ENCODE results near the gene CILP2. TPM values are rescaled to one million over a fixed set of nuclear protein-coding genes. Genes with fewer than 3 reads are reported as not detected.

Gene CILP2, protein sequence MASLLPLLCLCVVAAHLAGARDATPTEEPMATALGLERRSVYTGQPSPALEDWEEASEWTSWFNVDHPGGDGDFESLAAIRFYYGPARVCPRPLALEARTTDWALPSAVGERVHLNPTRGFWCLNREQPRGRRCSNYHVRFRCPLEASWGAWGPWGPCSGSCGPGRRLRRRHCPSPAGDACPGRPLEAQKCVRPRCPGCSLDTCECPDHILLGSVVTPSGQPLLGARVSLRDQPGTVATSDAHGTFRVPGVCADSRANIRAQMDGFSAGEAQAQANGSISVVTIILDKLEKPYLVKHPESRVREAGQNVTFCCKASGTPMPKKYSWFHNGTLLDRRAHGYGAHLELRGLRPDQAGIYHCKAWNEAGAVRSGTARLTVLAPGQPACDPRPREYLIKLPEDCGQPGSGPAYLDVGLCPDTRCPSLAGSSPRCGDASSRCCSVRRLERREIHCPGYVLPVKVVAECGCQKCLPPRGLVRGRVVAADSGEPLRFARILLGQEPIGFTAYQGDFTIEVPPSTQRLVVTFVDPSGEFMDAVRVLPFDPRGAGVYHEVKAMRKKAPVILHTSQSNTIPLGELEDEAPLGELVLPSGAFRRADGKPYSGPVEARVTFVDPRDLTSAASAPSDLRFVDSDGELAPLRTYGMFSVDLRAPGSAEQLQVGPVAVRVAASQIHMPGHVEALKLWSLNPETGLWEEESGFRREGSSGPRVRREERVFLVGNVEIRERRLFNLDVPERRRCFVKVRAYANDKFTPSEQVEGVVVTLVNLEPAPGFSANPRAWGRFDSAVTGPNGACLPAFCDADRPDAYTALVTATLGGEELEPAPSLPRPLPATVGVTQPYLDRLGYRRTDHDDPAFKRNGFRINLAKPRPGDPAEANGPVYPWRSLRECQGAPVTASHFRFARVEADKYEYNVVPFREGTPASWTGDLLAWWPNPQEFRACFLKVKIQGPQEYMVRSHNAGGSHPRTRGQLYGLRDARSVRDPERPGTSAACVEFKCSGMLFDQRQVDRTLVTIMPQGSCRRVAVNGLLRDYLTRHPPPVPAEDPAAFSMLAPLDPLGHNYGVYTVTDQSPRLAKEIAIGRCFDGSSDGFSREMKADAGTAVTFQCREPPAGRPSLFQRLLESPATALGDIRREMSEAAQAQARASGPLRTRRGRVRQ
- not detected in 2 replicates for total RNA-seq (2014; rRNA removed; shearing (Covaris generic))
- polyA plus RNA-seq (2015; cell fraction: cytosol; rRNA removed) = 0.96 TPM in 1 of 2 replicates, not detected in the other
- polyA plus RNA-seq (2015; cell fraction: nucleus; rRNA removed) = 0.05 and 0.11 TPM in 2 replicates

DNA sequence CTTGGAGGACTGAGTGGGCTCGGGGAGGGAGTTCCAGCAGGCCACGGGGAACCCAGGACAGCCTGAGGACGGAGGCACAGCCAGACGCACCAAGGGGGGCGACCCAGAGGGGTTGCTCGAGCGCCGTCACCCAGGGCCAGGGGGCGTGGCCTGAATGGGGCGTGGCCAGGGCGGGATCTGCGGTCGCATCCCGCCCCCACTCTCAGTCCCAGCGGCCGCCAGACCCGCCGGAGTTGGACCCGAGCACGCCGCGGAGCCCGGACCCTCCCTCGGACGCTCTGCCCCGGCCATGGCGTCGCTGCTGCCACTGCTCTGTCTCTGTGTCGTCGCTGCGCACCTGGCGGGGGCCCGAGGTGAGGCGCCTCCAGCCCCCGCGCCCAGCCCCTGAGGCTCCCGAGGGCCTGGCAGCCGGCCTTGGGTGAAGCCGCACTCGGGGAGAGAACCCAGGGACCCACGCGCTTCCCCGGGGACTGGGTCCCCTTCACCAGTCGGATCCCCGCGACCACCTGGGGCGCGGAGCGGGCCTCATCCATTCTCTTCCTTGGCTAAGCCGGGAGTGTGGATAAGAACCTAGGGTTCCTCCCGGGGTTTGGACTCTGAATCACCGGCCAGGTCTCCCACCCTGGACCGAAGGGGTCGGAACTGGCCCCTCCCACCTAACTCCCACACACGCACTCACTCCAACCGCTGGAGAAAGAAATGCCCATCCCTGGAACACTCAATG, at the start of gene CILP2:
Gene CILP2 (plus strand): TSS at position 205 of the 724 bp plus-strand sequence. CDS start 85 bp downstream, at position 290.
- no peak for DNase-seq (ENCODE audit: low read depth, low spot score)
- in situ Hi-C loops (cut with HindIII; ENCODE audit: low pct_unique_long_range_greater_than_20kb, low sequenced_read_pairs) = no loop called here

DNA sequence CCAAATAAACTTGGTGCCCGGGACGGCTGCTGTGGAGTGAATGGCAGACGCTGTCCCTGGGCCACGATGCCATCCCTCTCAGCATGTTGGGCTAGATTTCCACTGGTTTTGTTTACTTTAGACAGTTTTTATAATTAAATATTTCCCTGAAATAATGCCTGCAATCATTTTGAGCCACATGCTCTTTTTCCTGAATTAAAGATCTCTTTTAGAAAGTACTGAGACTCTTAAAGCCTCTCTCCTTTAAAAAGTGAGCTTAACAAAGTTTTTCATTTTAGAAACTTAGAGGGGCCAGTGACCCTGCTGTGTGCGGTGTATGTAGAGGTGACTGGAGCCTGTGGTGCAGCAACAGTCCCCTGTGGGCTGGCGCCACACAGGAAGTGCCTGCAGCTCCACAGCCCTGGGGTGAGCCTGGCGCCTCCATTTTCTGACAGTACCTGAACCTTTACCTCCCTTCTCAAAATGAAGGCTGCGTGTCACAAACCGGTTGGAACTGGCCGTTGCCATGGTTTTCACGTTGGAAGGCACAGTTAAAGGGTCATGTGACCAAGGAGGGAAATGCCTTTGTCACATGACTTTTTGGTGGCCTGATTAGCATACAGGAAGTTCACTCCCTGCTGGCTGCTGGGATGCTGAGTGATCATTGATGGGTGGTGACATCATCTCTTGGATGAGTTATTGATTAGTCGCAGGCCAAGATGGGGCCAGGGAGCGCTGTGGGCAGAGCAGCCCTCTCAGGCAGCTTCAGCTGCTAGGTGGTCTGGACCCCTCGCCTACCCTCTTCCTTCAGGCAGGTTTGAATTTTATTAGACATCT, 49.0 kb upstream of the CILP2 start:
- peak; percentile 82 for DNase-seq (ENCODE audit: low read depth, low spot score)
- in situ Hi-C loops (cut with HindIII; ENCODE audit: low pct_unique_long_range_greater_than_20kb, low sequenced_read_pairs) = no loop called here

DNA sequence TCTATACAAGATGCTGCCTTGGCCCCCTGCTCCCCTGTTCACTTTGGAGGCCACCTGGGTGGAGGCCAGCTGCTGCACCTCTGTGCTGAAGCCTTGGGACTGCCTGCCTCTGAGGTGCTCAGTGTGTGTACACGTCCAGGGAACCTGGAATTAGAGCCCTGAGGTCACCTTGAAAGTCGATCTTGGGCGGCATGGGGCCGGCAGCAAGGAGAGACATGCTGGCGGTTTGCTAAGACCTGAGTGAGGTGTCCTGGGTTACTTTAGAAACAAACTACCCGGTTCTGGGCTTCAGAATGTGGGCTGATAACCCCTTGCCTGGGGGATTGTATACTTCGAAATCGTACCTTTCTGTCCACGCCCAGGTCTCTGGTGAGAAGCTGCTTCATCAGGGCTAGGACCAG, 48.3 kb upstream of the CILP2 start:
- in situ Hi-C loops (cut with HindIII; ENCODE audit: low pct_unique_long_range_greater_than_20kb, low sequenced_read_pairs) = no loop called here
- no peak for DNase-seq (ENCODE audit: low read depth, low spot score)

DNA sequence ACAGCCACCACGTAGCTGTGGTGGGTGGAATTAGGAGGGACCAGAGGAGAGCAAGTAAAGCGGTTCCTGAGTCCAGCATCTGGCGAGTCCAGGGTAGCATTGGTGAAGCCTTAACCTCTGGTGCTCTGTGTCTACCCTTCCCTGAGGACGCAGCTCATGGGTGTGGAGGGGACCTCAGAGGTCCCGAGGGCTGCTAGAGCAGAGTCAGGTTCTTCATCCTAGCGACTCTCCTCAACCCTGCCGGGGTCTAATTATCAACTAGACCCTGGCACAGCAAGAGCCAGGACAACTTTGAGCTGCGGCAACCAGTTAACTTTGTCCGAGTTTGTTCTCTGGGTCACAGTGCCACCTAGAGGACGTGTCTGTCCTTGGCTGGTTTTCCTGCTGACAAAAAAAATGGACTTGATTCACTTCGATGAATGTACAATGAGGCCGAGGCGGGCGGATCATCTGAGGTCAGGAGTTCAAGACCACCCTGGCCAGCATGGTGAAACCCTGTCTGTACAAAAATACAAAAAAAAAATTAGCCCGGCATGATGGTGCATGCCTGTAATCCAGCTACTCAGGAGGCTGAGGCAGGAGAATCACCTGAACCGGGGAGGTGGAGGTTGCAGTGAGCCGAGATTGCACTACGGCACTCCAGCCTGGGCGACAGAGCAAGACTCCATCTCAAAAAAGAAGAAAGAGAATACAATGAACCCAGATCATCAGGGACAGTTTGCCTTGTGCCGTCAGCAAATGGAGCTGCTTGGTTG, 47.7 kb upstream of the CILP2 start:
- peak; percentile 82 for DNase-seq (ENCODE audit: low read depth, low spot score)
- in situ Hi-C loops (cut with HindIII; ENCODE audit: low pct_unique_long_range_greater_than_20kb, low sequenced_read_pairs) = no loop called here

DNA sequence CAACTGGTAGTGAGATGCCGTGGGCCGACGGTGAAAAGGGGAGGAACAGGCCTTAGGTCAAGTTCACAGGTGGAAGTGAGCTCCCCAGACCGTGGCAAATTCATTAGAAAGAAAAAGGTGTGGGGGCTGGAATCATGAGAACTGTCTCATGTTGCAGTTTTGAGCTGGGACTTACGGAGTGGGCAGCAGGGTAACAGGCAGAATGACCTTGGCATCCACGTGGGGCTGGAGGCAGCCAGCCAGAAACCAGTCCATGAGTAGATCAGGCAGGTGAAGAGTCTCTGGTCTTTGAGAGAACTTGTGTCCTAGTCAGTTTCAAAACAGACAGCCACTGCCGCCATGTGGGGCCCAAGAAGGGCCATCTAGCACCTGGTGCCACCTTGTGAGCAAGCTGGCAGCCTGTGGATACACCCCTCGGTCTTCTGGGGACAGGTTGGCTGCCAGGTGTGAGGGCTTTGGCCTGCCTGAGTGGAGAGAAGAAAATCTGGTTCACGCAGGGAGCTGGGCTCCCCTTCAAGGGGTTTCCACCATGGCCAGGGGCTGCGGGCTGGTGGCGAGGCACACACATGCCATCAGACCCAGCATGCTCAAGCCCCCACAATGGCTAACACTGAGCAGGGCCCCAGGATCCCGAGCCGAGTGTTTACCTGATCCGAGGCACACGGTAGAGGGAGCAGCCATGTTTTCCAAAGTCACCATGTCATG, 46.6 kb upstream of the CILP2 start:
- DNase-seq (ENCODE audit: low read depth, low spot score) = no peak
- in situ Hi-C loops (cut with HindIII; ENCODE audit: low pct_unique_long_range_greater_than_20kb, low sequenced_read_pairs) = no loop called here

DNA sequence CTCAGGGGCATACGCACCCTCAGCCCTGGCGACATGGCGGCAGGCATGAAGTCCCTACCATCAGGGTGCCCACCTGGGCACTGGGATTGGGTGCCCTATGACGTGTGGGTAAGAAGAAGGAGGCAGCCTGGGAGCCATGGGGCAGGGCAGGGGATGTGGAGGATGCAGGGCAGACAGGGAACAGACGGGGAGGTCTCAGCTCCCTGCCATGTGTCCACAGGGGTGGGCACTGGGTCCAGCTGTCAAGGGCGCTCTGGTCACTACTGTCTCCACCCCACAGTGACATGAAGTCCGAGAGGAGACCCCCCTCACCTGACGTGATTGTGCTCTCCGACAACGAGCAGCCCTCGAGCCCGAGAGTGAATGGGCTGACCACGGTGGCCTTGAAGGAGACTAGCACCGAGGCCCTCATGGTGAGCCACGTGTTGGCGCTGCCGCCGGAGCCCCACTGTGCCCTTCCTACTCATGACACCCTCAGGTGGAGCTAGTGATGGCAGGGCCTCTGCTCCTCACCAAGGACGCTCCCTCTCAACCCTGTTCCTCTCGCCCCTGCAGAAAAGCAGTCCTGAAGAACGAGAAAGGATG, 45.9 kb upstream of the CILP2 start:
- no peak for DNase-seq (ENCODE audit: low read depth, low spot score)
- in situ Hi-C loops (cut with HindIII; ENCODE audit: low pct_unique_long_range_greater_than_20kb, low sequenced_read_pairs) = no loop called here

DNA sequence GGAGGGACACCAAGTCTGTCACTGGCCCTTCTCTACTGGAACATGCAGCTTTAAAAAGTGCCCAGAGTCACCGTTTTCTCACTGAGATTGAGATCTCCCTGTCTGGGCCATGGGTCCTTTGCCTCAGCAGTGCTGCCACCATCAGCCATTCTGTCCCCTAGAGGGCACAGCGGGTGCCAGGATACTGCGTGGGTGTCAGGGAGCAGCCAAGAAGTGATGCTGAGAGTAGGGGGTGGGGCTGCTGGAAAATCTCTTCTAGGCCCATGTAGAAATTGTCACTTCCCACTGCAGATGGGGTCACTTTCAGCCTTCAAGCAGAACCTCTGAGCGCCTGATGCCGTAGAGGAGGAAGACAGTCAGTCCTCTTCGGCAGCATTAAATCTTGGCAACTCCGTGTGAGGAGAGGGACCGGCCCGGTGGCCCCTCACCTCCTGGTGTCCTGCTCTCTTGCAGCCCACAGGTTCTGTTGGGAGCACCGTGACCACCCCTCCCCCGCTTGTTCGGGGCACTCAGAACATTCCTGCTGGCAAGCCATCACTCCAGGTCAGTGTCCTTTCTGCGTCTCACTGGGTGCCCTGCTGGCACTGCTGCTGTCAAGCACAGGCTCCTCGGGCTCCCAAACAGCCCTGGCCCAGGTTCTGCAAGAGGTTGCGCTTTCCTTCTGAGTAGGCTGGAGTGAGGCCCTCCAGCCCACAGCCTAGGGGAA, 44.1 kb upstream of the CILP2 start:
- in situ Hi-C loops (cut with HindIII; ENCODE audit: low pct_unique_long_range_greater_than_20kb, low sequenced_read_pairs) = no loop called here

DNA sequence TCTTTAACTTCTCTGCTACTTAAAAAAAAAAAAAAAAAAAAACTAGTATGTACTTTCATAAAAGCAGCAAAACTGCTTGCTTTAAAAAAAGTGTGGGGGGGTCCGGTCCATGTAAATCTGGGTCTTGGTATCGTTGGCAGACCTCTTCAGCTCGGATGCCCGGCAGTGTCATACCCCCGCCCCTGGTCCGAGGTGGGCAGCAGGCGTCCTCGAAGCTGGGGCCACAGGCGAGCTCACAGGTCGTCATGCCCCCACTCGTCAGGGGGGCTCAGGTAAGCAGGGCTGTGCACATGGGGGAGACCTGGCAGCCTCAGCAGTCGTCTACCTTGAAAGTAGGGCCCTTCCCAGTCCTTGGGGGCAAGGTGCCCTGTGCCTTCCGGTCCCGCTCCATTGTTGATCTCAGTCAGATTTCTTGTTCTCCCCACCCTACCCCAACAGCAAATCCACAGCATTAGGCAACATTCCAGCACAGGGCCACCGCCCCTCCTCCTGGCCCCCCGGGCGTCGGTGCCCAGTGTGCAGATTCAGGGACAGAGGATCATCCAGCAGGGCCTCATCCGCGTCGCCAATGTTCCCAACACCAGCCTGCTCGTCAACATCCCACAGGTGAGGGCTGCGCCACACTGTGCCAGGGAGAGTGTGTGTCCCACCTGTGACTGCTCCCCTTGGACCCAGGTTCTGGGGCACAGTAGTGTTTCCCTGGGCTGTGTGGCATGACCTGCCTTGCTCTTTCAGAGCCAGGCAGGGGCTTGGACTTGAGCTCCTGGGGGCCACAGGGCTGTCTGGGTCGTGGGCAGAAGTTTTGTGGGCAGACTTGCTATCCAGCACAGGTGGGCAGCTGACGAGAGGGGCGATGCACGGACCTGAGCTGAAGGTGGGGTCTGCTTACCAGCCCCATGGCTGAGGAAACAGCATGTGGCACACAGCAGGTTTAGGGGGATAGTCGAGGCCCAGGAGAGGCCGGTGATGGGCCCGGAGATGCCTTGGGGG, 42.2 kb upstream of the CILP2 start:
- in situ Hi-C loops (cut with HindIII; ENCODE audit: low pct_unique_long_range_greater_than_20kb, low sequenced_read_pairs) = no loop called here
- DNase-seq (ENCODE audit: low read depth, low spot score) = no peak

More for the DNA sequence above, 44.1 kb upstream of the CILP2 start:
- DNase-seq (ENCODE audit: low read depth, low spot score) = no peak

DNA sequence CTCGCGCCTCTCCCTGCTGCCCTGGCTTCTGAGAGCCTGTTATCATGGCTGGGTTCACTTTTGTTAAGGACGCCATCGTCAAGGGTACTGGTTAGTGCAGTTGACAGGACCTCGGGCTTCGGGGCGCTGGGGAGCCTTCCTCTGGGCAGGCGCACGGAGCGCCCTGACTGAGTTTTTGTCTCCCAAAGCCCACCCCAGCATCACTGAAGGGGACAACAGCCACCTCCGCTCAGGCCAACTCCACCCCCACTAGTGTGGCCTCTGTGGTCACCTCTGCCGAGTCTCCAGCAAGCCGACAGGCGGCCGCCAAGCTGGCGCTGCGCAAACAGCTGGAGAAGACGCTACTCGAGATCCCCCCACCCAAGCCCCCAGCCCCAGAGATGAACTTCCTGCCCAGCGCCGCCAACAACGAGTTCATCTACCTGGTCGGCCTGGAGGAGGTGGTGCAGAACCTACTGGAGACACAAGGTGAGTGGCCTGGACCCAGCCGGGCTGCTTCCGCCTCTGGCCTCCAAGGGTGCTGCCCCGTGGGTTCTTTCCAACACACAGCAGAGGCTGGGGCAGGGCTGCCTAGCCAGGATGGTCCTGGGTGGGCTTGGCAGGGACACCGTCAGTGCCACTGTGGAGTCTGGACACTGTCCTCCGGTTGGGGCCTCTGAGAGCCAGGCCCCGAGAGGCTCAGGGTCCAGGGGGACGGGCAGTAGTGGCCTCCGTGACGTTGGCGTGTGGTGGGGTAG, 39.6 kb upstream of the CILP2 start:
- DNase-seq (ENCODE audit: low read depth, low spot score) = no peak
- in situ Hi-C loops (cut with HindIII; ENCODE audit: low pct_unique_long_range_greater_than_20kb, low sequenced_read_pairs) = no loop called here

DNA sequence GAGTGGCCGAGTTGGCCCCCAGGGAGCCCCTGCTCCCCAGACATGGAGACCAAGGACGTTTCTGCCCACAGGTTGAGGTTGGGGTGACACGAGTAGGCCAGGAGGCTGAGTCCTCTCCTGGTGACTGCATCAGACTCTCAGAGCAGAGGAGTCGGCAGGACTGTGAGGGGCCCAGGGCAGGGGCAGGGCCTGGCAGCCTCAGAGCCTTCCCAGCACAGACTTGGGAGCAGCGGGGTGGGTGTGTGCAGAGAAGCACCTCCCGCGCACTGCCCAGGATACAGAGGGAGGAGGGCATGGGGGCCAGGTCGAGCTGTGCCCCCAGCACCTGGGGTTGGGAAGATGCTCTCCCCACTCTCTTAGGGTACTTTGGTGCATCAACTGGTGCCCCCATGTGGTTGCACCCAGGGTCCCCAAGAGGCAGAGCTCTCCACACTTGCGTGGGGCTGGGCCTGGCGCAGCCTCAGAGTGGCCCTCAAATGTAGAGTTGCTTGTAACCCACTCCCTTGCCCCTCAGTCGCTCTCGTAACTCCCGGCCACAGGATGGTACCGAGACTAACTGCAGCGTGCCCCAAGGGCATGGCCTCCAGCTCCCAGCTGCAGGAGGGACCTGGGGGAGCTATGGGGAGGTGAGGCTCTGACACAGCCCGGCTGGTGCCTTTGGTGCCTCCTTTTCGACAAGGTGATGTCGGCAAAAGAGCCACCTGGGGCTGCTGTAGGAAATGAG, 38.6 kb upstream of the CILP2 start:
- in situ Hi-C loops (cut with HindIII; ENCODE audit: low pct_unique_long_range_greater_than_20kb, low sequenced_read_pairs) = no loop called here
- no peak for DNase-seq (ENCODE audit: low read depth, low spot score)

DNA sequence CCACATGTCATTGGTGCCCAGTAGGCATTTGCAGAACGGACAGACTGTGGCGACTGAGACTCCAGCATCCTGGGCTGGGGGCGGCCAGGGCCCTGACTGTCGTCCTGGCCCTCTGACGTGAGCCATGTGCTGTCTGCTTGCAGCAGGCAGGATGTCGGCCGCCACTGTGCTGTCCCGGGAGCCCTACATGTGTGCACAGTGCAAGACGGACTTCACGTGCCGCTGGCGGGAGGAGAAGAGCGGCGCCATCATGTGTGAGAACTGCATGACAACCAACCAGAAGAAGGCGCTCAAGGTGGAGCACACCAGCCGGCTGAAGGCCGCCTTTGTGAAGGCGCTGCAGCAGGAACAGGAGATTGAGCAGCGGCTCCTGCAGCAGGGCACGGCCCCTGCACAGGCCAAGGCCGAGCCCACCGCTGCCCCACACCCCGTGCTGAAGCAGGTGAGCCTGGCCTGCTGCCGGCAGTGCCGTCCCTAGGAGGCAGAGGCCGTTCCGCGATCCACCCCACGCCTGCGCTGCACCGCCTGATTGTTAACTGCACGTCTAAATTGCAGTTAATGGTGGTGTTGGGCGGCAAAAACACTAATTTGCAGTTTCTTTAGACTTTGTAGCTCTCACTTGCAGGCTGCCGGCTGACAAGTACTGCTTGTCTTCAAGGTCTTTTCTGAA, 37.0 kb upstream of the CILP2 start:
- DNase-seq (ENCODE audit: low read depth, low spot score) = no peak
- in situ Hi-C loops (cut with HindIII; ENCODE audit: low pct_unique_long_range_greater_than_20kb, low sequenced_read_pairs) = no loop called here

DNA sequence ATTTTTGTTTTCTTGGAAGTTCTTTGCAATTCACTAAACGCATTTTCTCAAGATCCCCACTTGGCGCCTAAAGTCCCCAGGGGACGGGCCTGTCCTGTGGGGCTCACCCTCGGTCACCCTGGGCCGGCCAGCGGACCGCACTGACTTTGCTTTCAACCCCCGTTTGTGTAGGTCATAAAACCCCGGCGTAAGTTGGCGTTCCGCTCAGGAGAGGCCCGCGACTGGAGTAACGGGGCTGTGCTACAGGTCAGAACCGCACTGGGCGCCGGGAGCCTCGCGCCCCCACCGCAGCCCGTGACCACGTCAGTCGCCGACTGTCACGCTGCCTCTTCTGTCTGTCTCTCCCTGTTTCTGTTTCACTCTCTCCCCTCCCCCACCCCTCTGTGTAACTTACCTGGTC, 36.3 kb upstream of the CILP2 start:
- DNase-seq (ENCODE audit: low read depth, low spot score) = no peak
- in situ Hi-C loops (cut with HindIII; ENCODE audit: low pct_unique_long_range_greater_than_20kb, low sequenced_read_pairs) = no loop called here
